ENCODE measurements around the gene DAD1.
A peak's percentile ranks its signal among the peaks of the same experiment; 100 is the strongest.

The DAD1 gene

DNA sequence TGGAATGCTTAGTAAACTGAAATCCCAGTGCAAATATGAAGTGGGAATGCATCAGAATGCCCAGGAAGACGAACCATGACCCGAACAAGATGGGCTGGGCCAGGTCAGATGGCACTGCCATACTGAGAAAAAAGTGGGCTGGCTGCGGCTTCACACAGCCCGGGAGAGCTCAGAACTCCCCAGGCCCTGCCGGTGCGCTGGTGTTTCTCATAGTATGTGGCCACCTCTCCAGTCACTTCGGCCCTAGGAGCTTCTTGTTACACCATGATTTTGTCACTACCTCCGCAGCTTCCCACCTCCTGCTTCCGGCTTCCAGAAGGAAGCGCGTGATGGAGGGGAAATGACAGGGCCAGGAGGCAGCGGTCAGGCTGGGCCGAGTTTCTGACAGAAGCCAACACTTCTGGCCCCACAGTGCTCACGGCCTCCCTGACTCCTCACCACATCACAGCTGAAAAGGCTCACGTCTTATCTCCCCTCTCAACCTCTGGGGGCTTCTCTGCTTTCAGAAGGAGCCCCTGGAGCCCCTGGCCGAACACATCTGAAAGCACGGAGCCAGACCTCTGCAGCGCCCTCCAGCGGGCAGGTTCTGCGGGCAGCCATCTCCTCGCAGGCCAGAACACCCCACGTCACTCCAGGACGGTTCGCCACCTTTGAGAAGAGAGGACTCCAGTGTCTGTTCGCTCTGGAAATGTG lies 30.7 kb downstream of the DAD1 start:
- no peak for DNase-seq (ENCODE audit: low read depth)
- no peak overlapping the region for H3K4me3 ChIP-seq (ENCODE audit: low read depth, low read length)

GRCh38 chr14:22557846-22558220 lies 31.2 kb downstream of the DAD1 start:
- TF ChIP-seq, protein P1, sequence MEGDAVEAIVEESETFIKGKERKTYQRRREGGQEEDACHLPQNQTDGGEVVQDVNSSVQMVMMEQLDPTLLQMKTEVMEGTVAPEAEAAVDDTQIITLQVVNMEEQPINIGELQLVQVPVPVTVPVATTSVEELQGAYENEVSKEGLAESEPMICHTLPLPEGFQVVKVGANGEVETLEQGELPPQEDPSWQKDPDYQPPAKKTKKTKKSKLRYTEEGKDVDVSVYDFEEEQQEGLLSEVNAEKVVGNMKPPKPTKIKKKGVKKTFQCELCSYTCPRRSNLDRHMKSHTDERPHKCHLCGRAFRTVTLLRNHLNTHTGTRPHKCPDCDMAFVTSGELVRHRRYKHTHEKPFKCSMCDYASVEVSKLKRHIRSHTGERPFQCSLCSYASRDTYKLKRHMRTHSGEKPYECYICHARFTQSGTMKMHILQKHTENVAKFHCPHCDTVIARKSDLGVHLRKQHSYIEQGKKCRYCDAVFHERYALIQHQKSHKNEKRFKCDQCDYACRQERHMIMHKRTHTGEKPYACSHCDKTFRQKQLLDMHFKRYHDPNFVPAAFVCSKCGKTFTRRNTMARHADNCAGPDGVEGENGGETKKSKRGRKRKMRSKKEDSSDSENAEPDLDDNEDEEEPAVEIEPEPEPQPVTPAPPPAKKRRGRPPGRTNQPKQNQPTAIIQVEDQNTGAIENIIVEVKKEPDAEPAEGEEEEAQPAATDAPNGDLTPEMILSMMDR (IDR thresholded peaks at IDR 0.05; ENCODE audit: low read depth, low read length, missing control alignments) = no peak
- peak overlapping the region; percentile 1; the same call in 1 of the 2 replicates for H3K4me3 ChIP-seq (ENCODE audit: low read depth, low read length)
- DNase-seq (ENCODE audit: low read depth) = no peak

More for the DNA sequence above, 30.7 kb downstream of the DAD1 start:
- TF ChIP-seq, protein P1 (IDR thresholded peaks at IDR 0.05; ENCODE audit: low read depth, low read length, missing control alignments) = peak; percentile 57

DNA sequence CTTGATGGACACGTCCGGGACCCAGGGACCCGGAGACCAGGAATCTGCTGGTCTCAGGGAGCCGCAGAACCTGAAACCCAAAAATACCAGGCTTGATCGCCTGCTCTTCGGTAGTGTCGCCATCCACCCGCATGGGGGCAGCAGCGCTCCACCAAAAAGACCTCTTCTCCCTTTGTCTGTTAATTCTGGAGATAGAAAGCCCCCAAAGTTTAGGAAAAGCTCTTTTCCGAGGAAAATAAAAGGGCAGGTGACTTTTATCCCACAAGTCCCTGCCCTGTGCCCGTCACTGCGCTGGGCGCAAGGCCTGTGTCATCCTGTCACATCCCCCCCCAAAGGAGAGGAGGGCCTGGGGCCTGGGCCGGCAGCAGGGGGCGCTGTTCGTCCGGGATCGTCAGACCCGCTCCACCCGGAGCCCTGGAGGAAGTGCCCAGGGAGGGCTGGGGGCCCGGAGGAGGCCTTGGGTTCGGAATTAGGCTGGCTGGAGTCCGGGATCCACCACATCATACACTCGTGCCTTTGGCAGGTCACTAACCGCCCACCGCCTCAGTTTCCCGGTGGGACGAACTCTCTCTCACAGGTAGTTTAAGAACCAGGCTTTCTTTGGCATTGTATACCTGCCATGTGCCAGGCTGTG lies 31.9 kb downstream of the DAD1 start:
- DNase-seq (ENCODE audit: low read depth) = no peak
- H3K4me3 ChIP-seq (ENCODE audit: low read depth, low read length) = peak overlapping the region; percentile 25; the same call in 1 of the 2 replicates
- TF ChIP-seq, protein P1 (IDR thresholded peaks at IDR 0.05; ENCODE audit: low read depth, low read length, missing control alignments) = peak; percentile 80

DNA sequence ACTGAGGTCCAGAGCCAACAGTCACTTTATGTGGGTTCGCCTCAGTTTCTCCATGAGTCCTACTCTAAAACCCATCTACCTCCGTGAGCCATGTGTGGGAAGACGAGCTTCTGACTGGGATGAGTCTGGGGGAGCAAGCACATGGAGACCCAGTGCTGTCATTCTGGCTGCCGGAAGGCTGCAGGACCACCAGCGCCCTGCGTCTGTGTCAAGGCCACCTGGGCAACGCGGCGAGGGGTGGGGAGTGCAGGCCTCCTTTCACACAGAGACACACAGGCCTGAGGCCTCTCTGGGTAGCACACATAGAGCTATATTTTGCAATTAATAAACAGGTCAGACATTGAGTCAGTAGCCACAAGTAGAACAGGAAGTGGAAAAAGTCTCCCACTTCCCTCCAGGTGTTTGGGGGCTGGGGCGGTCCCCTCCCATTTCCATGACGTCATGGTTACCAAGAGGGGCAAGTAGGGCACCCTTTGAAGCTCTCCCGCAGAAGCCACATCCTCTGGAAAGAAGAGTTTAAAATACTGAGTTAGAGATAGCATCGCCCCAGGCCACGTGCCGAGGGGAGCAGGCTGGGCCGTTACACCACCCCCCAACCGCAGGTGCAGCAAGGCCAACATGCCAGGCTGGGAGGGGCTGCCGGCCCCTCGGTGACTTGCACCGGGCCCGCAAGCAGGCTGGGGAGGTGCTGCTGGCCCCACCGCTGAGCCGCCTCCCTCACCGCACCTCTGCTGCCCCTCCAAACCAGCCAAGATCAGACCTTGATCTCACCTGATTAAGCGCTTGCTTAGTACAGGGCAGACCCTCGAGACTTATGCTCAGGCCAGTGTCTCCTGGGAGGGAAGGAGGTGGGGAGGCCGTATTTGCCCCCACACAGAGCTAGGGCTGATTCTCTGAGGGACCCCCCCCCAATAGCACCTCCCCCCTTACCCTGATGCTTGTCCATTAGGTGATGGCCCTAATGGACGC lies 32.7 kb downstream of the DAD1 start:
- peak; percentile 98 for DNase-seq (ENCODE audit: low read depth)
- H3K4me3 ChIP-seq (ENCODE audit: low read depth, low read length) = peak overlapping the region; percentile 25; the same call in 1 of the 2 replicates
- TF ChIP-seq, protein P1 (IDR thresholded peaks at IDR 0.05; ENCODE audit: low read depth, low read length, missing control alignments) = peak; percentile 10

GRCh38 chr14:22555384-22556011 lies 33.5 kb downstream of the DAD1 start:
- TF ChIP-seq, protein P1 (IDR thresholded peaks at IDR 0.05; ENCODE audit: low read depth, low read length, missing control alignments) = no peak
- H3K4me3 ChIP-seq (ENCODE audit: low read depth, low read length) = no peak overlapping the region
- no peak for DNase-seq (ENCODE audit: low read depth)

Measured in GM12864 (cell line).